Neuronal stem cell (in vitro differentiated cells): ENCODE results near the gene GPR22.

ENCODE experiments used
- DNase-seq: peaks from one replicate; pipeline ENCODE4 v3.0.0-alpha.2; 2013; ENCODE audit warnings: low spot score
- H2AFZ ChIP-seq: one replicate; pipeline ENCODE4 v1.6.1; 2013; ENCODE audit warnings: mild to moderate bottlenecking, low read length, inconsistent platforms
- H2AK5ac ChIP-seq: 2 replicates; pipeline ENCODE4 v1.6.1; 2013; ENCODE audit warnings: low read depth, mild to moderate bottlenecking, inconsistent platforms, low read length, moderate library complexity, mixed read lengths
- H2BK120ac ChIP-seq: 2 replicates; pipeline ENCODE4 v1.6.1; 2013; ENCODE audit warnings: low read depth, mild to moderate bottlenecking, inconsistent platforms, low read length, moderate library complexity, mixed read lengths
- H2BK12ac ChIP-seq: one replicate; pipeline ENCODE4 v1.6.1; 2013; ENCODE audit warnings: low read length, inconsistent platforms
- H2BK15ac ChIP-seq: 2 replicates; pipeline ENCODE4 v1.6.1; 2013; ENCODE audit warnings: mild to moderate bottlenecking, low read length, inconsistent platforms, mixed read lengths
- H2BK5ac ChIP-seq: one replicate; pipeline ENCODE4 v1.6.1; 2013; ENCODE audit warnings: inconsistent platforms, mild to moderate bottlenecking, low read length, moderate library complexity
- H3K14ac ChIP-seq: one replicate; pipeline ENCODE4 v1.6.1; 2013; ENCODE audit warnings: low read length, inconsistent platforms
- H3K18ac ChIP-seq: 2 replicates; pipeline ENCODE4 v1.6.1; 2013; ENCODE audit warnings: low read length, inconsistent platforms
- H3K23ac ChIP-seq: 2 replicates; pipeline ENCODE4 v1.6.1; 2013; ENCODE audit warnings: low read depth, mild to moderate bottlenecking, mixed read lengths, low read length, inconsistent platforms; ENCODE audit not compliant: poor library complexity
- H3K27ac ChIP-seq: replicated peaks from 3 replicates; pipeline ENCODE4 v1.5.1; 2013; ENCODE audit warnings: low read length, inconsistent platforms
- H3K27me3 ChIP-seq, 3 experiments: 2 replicates each; pipeline ENCODE4 v1.6.1; 2013; ENCODE audit warnings: low read length in 3 of 3, mild to moderate bottlenecking in 2 of 3, inconsistent platforms in 1 of 3, low read depth in 1 of 3, mixed read lengths in 1 of 3, moderate library complexity in 1 of 3; ENCODE audit not compliant: control insufficient read depth in 3 of 3, insufficient read depth in 3 of 3
- H3K36me3 ChIP-seq, 2 donors: replicated peaks in 1 of 2; 2 replicates each; pipeline ENCODE4 v1.6.1; 2013; ENCODE audit warnings: low read length in 2 of 2; ENCODE audit not compliant: control insufficient read depth in 2 of 2, insufficient read depth in 2 of 2
- H3K4ac ChIP-seq: 2 replicates; pipeline ENCODE4 v1.6.1; 2013; ENCODE audit warnings: inconsistent platforms, mild to moderate bottlenecking, low read length, moderate library complexity
- H3K4me1 ChIP-seq, 2 donors: 1 replicate in 1 of 2; 2 replicates in 1 of 2; pipeline ENCODE4 v1.6.1; 2013; ENCODE audit warnings: low read length in 2 of 2, low read depth in 1 of 2; ENCODE audit not compliant: control insufficient read depth in 2 of 2, insufficient read depth in 1 of 2
- H3K4me2 ChIP-seq: one replicate; pipeline ENCODE4 v1.6.1; 2013; ENCODE audit warnings: mild to moderate bottlenecking, low read length, inconsistent platforms; ENCODE audit not compliant: insufficient read depth, poor library complexity, severe bottlenecking
- H3K4me3 ChIP-seq, 2 donors: 2 replicates each; pipeline ENCODE4 v1.5.1; 2013; ENCODE audit warnings: low read length in 2 of 2, mild to moderate bottlenecking in 2 of 2, inconsistent platforms in 1 of 2, moderate library complexity in 1 of 2
- H3K79me1 ChIP-seq: one replicate; pipeline ENCODE4 v1.6.1; 2013; ENCODE audit warnings: low read depth, mild to moderate bottlenecking, inconsistent platforms, low read length, moderate library complexity
- H3K9ac ChIP-seq: one replicate; pipeline ENCODE4 v1.6.1; 2013; ENCODE audit warnings: mild to moderate bottlenecking, low read depth, low read length, inconsistent platforms; ENCODE audit not compliant: poor library complexity
- H3K9me3 ChIP-seq, 2 donors: replicated peaks in 1 of 2; 2 replicates each; pipeline versions ENCODE3 to v1.6.1; 2013; ENCODE audit warnings: low read length in 2 of 2, mild to moderate bottlenecking in 2 of 2, inconsistent platforms in 1 of 2, low read depth in 1 of 2, mixed read lengths in 1 of 2, moderate library complexity in 1 of 2; ENCODE audit not compliant: control insufficient read depth in 2 of 2, insufficient read depth in 1 of 2
- H4K8ac ChIP-seq: one replicate; pipeline ENCODE4 v1.6.1; 2013; ENCODE audit warnings: low read depth, mild to moderate bottlenecking, inconsistent platforms, low read length, moderate library complexity
- H4K91ac ChIP-seq: one replicate; pipeline ENCODE4 v1.6.1; 2013; ENCODE audit warnings: low read length, low read depth, mild to moderate bottlenecking, inconsistent platforms; ENCODE audit not compliant: poor library complexity
- WGBS, 2 donors: extraction: QIAGEN DNeasy Blood & Tissue Kit; methylation state at CpG; one replicate each; pipeline ENCODE4 v1.1.7; 2013; ENCODE audit warnings: missing lambda C conversion rate in 2 of 2, mixed read lengths in 1 of 2; ENCODE audit not compliant: insufficient read length in 2 of 2, insufficient replicate concordance in 1 of 2; ENCODE audit errors: extremely low coverage in 2 of 2; 5-methylcytosine and 5-hydroxymethylcytosine counted together

Gene GPR22

GRCh38 chr7:107442678-107443077 lies 27.2 kb upstream of the GPR22 start:
- H3K14ac ChIP-seq: no peak overlapping the region
- no peak overlapping the region for H3K27ac ChIP-seq
- H3K36me3 ChIP-seq: no peaks in the 10 kb centered on the region
- H2AFZ ChIP-seq: no peak overlapping the region
- DNase-seq: no peak
- no peaks in the 10 kb centered on the region for H3K4me1 ChIP-seq
- no peak overlapping the region for H2BK5ac ChIP-seq
- no peak overlapping the region for H2BK12ac ChIP-seq
- H2AK5ac ChIP-seq: no peak overlapping the region
- no peak overlapping the region for H3K9ac ChIP-seq
- H3K18ac ChIP-seq: no peak overlapping the region
- no peak overlapping the region for H4K8ac ChIP-seq
- no peak overlapping the region for H3K4me3 ChIP-seq
- no peaks in the 10 kb centered on the region for H3K9me3 ChIP-seq
- H3K79me1 ChIP-seq: no peaks in the 10 kb centered on the region
- WGBS, 2 donors: no CpG with 5 or more reads among the region's 1 CpG
- no peak overlapping the region for H4K91ac ChIP-seq
- H3K23ac ChIP-seq: no peak overlapping the region
- H2BK120ac ChIP-seq: no peak overlapping the region
- no peak overlapping the region for H2BK15ac ChIP-seq
- no peak overlapping the region for H3K4ac ChIP-seq
- no peaks in the 10 kb centered on the region for H3K27me3 ChIP-seq
- no peak overlapping the region for H3K4me2 ChIP-seq

DNA sequence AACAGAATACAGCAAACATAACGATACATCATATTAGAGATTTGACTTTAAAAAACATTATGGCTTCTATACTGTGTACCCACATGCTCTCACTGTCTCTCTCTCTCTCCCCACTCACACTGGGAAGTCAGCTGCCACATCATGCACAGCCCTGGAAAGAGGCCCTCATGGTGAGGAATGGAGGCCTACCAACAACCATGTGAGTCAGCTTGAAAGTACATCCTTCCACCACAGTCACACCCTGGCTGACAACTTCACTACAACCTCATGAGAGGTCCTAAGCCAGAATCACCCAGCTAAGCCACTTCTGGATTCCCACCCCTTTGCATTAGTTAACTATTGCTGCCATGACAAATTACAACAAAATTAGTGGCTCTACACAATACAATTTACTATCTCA lies 23.3 kb upstream of the GPR22 start:
- Histone ChIP-seq H3K18ac (no peak overlapping the region), H3K36me3 (no peaks in the 10 kb centered on the region), H3K9ac (no peak overlapping the region), H3K4me2 (no peak overlapping the region), H3K23ac (no peak overlapping the region), H3K4me1 (no peaks in the 10 kb centered on the region), H2BK120ac (no peak overlapping the region), H3K27me3 (no peaks in the 10 kb centered on the region), H4K8ac (no peak overlapping the region), H3K4me3 (no peak overlapping the region), H2AK5ac (no peak overlapping the region), H2BK15ac (no peak overlapping the region), H3K27ac (no peak overlapping the region), H2AFZ (no peak overlapping the region), H4K91ac (no peak overlapping the region), H3K79me1 (no peaks in the 10 kb centered on the region), H3K4ac (no peak overlapping the region), H3K9me3 (no peaks in the 10 kb centered on the region), H2BK5ac (no peak overlapping the region), H2BK12ac (no peak overlapping the region), H3K14ac (no peak overlapping the region)
- no peak for DNase-seq
- no CpG with 5 or more reads among the region's 1 CpG for WGBS, 2 donors

GRCh38 chr7:107446988-107447387 lies 22.9 kb upstream of the GPR22 start:
- no peak for DNase-seq
- Histone ChIP-seq H2AK5ac (no peak overlapping the region), H2BK5ac (no peak overlapping the region), H3K27ac (no peak overlapping the region), H2BK15ac (no peak overlapping the region), H3K18ac (no peak overlapping the region), H3K14ac (no peak overlapping the region), H2BK12ac (no peak overlapping the region), H3K9ac (no peak overlapping the region), H3K4ac (no peak overlapping the region), H2AFZ (no peak overlapping the region), H3K4me2 (no peak overlapping the region), H4K8ac (no peak overlapping the region), H4K91ac (no peak overlapping the region), H3K4me1 (no peaks in the 10 kb centered on the region), H3K36me3 (no peaks in the 10 kb centered on the region), H2BK120ac (no peak overlapping the region), H3K27me3 (no peaks in the 10 kb centered on the region), H3K79me1 (no peaks in the 10 kb centered on the region), H3K9me3 (no peaks in the 10 kb centered on the region), H3K4me3 (no peak overlapping the region), H3K23ac (no peak overlapping the region)
- no CpG with 5 or more reads among the region's 1 CpG for WGBS, 2 donors

DNA sequence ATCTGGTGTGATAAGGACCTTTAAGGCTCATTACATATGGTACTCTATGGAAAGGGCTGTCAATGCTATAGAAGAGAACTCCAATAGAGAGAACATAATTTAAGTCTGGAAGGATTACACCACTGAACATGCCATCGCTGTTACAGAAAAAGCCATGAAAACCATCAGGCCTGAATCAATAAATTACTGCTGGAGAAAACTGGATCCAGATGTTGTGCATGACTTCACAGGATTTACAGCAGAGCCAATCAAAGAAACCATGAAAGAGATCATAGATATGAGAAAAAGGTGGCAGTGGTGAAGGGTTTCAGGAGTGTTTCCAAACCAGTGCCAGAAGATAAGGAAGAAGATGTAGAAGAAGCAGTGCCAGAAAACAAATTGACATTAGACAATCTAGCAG lies 18.9 kb upstream of the GPR22 start:
- Histone ChIP-seq H2BK120ac (no peak overlapping the region), H3K18ac (no peak overlapping the region), H3K9me3 (no peaks in the 10 kb centered on the region), H3K4me1 (no peaks in the 10 kb centered on the region), H3K4me2 (no peak overlapping the region), H4K91ac (no peak overlapping the region), H3K79me1 (no peaks in the 10 kb centered on the region), H3K36me3 (no peaks in the 10 kb centered on the region), H2BK5ac (no peak overlapping the region), H3K27ac (no peak overlapping the region), H3K23ac (no peak overlapping the region), H2AK5ac (no peak overlapping the region), H3K4me3 (no peak overlapping the region), H3K27me3 (no peaks in the 10 kb centered on the region), H3K9ac (no peak overlapping the region), H3K14ac (no peak overlapping the region), H2BK15ac (no peak overlapping the region), H4K8ac (no peak overlapping the region), H2BK12ac (no peak overlapping the region), H2AFZ (no peak overlapping the region), H3K4ac (no peak overlapping the region)
- WGBS, 2 donors: no CpG with 5 or more reads among the region's 1 CpG
- no peak for DNase-seq
